Urothelium cell line (cell line): ENCODE results near the gene LRRC56.

Experiments used
- DNase-seq: peaks from one replicate; pipeline ENCODE4 v3.0.0; 2011; ENCODE audit warnings: low spot score, mixed read lengths
- FAIRE-seq: peaks from 2 replicates; lab custom pipeline; 2011; peaks lifted over from hg19 to GRCh38; lab: Jason Lieb, UNC

LRRC56 gene

DNA sequence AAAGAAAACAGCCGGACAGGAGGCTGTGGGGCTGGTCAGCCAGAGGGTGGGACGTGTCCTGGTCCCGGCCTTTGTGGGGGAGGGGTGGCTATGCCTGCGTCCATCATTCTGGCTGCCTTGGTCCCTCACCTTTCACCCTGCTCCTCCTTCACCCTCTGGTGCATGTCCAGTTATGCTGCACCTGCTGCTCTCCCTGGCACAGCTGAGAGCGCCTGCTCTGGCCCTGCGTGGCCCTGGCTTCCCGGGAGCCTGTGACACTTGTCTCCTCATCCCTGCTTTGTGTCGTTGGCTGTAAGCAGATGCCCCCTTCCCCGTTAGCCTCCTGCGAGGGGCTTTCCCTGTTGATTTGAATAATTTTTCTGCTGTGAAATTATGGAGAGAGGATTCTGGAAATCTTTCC lies 55.6 kb downstream of the LRRC56 start:
- DNase-seq (no peak), FAIRE-seq (no peak)

DNA sequence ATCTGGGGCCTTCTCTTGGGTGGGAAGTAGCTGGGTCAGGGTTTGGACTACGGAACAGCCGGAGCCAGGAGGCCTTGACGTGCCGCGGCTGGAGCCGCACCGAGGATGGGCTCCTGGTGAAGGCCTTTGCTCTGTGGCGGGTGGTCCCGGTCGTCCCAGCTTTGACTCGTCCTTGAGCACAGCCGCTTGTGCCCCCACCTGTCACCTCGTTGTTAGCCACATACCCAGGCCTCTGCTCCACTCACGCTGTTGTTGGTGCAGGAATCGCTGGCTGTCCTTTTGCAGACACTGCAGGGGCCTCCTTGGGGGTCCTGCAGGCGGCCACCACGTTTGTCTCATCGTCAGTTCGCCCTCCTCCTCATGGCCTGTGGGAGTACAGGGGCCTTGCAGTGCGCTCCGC lies 56.0 kb downstream of the LRRC56 start:
- DNase-seq (no peak), FAIRE-seq (no peak)

DNA sequence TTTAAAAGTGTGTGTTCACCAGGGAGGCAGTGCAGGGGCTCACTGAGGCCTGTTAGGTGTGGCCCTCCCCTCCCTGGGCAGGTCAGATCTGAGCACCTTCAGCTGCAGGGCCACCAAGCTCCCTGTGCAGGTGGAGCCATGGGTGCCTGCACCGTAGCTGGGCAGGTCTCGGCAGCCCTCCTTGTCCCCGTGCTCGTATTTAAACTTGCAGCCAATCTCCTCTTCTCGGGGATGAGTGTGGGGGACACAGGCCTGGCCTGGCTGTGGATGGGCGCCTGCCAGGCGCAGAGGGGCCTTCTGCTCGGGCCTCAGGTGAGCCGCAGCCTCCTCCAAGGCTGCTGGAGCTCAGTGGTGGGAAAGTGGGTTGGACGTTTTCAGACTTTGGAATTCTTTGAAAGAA lies 58.1 kb downstream of the LRRC56 start:
- no peak for FAIRE-seq
- no peak for DNase-seq

DNA sequence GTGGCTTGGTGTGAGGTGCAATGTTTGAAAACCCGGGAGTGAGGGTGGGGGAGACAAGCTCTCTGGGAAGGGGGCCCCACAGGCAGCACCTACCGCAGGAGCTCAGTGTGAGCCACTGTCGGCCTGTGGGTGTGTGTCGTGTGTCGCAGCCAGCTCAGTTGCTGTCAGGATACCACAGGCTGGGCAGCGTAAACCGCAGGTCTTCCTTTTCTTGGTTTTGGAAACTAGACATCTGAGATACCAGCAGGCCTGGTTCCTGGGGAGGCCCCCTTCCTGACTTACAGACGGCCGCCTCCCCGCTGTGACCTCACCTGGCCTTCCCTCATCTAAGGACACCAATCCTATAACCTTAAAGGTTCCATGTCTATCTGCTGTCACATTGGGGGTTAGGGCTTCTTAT lies 59.0 kb downstream of the LRRC56 start:
- no peak for DNase-seq
- FAIRE-seq = no peak

DNA sequence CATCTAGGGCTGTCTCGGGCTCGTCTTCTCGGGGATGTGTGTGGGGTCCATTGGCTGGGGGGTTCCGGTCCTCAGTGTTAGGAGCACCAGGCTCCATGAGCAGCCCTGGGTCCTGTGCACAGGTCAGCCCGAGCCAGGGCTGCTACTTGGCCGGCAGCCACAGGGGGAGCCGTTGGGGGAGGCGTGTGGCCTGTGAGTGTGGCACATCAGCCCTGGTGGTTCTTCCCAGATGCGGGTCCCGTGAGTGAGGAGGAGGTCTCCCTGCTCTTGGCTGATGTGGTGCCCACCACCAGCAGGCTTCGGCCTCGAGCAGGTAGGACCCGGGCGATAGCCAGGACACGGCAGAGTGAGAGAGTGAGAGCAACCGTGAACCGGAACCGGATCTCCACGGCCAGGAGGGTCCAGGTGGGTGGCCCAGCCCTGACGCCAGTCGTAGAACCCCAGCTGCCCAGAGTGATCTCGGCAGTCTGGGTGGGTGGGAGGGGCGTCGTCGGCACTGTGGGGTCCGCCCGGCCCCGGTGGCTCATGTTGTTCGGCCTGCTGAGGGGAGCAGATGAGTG lies 59.9 kb downstream of the LRRC56 start:
- DNase-seq = no peak
- FAIRE-seq = no peak

DNA sequence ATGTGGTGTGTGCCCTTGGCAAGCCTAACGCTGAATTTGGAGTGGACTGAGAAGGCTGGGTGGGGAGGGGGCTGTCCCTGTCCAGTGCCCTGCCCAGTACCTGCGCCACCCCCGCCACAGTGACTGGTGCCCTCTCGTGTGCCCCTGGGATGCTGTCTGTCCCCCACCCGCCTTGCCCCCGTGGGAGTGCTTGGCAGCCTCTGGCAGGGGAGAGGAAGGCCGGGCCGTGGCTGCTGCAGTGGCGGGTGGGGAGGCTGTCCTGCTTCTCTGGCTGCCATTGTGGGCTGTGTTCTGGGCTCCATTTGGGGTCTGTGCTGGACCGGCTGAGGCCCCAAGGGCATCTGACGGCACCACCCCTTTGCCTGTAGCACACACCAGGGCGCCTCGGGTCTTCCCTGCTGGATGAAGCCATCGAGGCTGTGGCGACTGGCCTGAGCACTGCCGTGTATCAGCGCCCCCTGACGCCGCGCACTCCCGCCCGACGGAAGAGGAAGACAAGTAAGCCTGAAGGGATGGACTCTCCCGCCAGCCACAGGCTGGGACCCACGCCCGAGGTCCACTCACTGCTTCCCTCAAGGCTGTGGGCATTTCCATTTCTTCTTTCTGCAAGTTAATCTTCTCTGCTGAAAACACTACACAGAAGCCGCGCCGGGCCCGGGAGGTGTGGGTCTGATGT lies 60.8 kb downstream of the LRRC56 start:
- DNase-seq = no peak
- no peak for FAIRE-seq

DNA sequence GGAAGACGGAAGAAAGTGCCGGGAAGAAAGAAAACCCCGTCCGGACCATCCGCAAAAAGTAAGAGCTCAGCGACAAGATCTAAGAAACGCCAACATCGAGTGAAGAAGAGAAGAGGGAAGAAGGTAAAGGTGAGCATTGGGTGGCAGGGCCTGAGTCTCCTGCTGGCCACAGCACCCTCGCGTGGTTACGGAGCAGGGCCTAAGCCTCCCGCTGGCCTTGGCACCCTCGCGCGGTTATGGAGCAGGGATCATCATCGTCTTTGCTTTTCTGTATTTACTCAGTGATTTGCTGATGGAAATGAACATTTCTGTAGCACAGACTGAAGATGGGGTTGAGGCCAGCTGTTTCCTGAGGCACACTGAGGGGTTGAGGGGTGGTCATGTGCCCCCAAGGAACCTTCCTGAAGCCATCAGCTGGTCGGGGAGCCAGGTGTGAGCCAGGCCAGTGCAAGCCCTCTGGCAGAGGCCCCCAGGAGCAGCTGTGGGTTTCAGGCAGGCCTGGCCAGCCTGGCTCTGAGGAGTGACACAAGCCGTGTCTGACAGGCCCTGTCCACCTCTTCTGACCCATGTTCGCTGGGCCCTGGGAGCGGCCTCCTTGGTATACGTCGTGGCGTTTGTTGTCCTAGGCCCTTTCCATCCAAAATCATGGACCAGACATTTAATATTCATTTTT lies 64.4 kb downstream of the LRRC56 start:
- FAIRE-seq (no peak), DNase-seq (no peak)

DNA sequence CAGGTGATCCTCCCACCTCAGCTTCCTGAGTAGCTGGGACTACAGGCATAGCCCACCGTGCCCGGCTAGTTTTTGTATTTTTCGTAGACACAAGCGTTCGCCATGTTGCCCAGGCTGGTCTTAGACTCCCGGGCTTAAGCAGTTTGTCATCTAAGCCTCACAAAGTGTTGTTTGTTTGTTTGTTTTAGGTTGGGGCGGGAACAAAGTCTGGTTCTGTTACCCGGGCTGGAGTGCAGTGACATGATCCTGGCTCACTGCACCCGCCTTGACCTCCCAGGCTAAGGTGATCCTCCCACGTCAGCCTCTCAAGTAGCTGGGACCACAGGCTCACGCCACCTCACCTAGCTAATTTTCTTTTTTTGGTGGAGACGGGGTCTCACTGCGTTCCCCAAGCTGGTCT lies 65.8 kb downstream of the LRRC56 start:
- FAIRE-seq = no peak
- DNase-seq = no peak
